Breast epithelium (tissue), 3 donors: Measurements from ENCODE around the gene RPS6KA1.

Experiments
- CTCF ChIP-seq, 3 donors: fragments of 450-650 bp; IDR thresholded peaks; one replicate each; pipeline ENCODE4 v1.5.1; 2016 to 2017; ENCODE audit warnings: antibody characterized with exemption in 3 of 3, mild to moderate bottlenecking in 3 of 3, moderate library complexity in 3 of 3
- POLR2A ChIP-seq: fragments of 450-650 bp; IDR thresholded peaks from one replicate; pipeline ENCODE4 v1.6.1; 2016; ENCODE audit warnings: antibody characterized with exemption, mild to moderate bottlenecking, moderate library complexity
- POLR2AphosphoS5 ChIP-seq, 3 donors: sonication (generic); formaldehyde crosslinking; IDR thresholded peaks; one replicate each; pipeline ENCODE4 v1.6.1; 2017; ENCODE audit warnings: antibody characterized with exemption in 3 of 3

GRCh38 chr1:26544126-26544525, 14.6 kb downstream of the RPS6KA1 start:
- TF ChIP-seq CTCF (IDR thresholded peaks at IDR 0.05) (no peak), POLR2AphosphoS5 (IDR thresholded peaks at IDR 0.05) (no peak), POLR2A (no peak)
